D341Med (cell line): ENCODE measurements around the gene SPINT2.
"Not testable (repeated sequence)": the region's sequence is repeated elsewhere in the genome, so short reads cannot be mapped to it uniquely, and the experiment has no call there.

Source experiments
- DNase-seq: peaks from one replicate; pipeline ENCODE4 v3.0.0; 2012; ENCODE audit warnings: low spot score

Gene SPINT2

DNA sequence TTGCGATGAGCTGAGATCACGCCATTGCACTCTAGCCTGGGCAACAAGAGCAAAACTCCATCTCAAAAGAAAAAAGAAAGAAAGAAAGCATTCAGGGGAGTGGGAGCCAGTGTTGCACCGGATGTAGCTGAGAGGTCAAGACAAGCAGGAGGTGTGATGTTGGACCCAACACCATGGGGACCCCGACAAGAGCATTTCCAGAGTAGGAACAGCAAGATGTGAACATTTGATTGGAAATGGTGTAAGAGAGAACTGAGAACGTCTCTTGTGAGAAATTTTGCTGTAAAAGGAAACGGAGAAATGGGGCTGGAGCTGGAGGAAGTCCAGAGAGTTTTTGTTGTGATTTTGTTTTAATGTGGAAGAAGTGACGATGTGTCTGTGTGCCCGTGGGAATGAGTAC is 24.6 kb upstream of the SPINT2 start:
- DNase-seq, result no peak

DNA sequence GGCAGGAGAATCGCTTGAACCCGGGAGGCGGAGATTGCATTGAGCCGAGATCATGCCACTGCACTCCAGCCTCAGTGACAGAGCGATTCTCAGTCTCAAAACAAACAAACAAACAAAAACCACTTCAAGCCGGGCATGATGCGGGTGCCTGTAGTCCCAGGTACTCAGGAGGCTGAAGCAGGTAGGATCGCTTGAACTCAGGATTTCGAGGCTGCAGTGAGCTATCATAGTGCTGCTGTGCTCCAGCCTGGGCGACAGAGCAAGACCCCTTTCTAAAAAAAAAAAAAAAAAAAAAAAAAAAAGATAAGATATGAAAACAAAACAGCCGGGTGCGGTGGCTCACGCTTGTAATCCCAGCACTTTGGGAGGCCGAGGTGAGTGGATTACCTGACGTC is 21.1 kb upstream of the SPINT2 start:
- no peak for DNase-seq

DNA sequence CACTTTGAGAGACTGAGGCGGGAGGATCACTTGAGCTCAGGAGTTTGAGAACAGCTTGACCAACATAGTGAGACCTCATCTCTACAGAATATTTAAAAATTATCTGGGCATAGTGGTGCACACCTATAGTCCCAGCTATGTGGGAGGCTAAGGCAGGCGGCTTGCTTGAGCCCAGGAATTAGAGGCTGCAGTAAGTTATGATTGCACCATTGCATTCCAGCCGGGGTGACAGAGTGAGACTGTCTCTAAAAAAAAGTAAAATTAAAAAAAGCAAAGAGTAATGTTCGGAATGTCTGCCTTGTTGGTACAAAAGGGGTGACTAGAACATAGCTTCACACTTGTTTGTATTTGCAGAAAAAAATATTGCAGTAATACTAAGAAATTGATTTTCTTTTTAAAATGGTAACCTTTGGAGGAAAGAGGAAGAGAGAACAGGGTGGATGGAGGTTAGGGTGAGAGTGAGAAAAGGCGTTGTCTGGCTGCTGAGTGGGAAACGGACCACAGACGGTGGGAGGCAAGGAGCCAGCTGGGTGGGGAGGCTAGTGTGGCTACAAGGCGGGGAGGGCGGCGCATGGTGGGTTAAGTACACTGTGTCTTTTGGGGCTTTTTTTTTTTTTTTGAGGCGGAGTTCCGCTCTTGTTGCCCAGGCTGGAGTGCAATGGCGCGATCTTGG is 18.4 kb upstream of the SPINT2 start:
- DNase-seq, result no peak

DNA sequence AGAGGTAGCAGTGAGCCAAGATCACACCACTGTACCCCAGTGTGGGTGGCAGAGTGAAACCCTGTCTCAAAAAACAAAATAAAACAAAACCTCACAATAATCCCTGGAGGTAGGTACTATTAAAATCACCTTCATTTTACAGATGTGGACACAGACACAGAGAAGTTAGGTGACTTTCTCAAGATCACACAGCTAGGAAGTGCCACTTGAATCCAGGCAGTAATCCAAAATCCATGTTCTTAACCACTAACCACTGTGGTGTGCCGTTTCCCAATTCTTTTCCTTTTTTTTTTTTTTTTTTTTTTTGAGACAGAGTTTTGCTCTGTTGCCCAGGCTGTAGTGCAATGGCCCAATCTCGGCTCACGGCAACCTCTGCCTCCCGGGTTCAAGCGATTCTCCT is 17.2 kb upstream of the SPINT2 start:
- DNase-seq, result no peak

DNA sequence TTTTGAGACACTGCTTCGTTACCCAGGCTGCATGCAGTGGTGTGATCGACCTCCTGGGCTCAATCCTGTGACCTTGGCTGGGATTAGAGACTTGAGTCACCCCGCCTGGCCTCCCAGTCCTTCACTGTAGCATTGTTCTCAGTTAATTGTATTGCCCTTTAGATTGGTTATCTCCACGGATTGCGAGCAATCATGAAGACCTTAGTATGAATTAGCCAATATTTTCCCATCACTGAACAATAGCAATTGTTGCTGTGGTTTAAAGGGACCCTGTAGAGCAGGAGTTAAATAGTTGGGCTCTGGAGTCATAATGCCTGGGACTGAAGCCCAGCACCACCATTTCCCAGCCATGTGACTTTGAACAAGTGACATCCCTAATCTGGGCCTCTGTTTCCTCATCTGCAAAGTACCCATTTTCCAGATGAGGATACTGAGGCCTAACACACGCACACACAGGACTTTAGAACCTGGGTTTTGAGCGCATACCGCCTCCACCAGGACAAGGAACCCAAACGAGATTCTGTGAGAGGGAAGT is 16.6 kb upstream of the SPINT2 start:
- no peak for DNase-seq

DNA sequence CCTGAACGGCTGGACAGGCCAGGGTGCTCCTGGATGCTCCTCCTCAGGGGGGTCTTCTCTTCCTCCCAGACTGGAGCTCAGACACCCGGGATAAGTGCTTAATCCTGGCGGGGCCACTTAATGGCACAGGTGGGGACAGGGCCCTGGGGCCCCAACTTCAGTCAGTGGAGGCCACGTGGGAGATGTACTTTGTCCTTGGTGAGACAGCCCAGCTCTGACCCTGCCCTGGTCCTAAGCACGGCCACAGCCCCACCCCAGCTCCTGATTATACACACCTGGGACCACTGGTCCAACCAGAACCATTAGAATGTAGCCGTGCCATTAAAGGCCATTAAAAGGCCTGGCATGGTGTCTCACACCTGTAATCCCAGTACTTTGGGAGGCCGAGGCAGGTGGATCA is 16.0 kb upstream of the SPINT2 start:
- DNase-seq, result no peak

DNA sequence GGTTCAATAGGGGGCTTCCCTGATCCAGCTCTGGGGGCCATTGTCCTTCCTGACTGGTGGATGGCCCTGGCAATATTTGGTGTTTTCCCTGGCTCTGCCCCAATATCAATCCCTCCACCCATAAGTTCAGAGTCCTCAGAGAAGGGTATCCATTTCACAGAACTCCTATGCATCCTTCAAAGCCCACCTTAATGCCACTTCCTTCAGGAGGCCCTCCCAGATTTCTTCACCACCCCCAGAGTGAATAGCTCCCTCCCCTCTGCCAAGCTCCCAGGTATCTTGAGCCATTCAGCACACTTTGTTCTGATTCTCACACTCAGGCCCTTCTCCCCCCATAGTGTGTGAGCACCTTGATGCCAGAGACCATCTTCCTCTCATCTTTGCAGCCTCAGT is 13.9 kb upstream of the SPINT2 start:
- no peak for DNase-seq

DNA sequence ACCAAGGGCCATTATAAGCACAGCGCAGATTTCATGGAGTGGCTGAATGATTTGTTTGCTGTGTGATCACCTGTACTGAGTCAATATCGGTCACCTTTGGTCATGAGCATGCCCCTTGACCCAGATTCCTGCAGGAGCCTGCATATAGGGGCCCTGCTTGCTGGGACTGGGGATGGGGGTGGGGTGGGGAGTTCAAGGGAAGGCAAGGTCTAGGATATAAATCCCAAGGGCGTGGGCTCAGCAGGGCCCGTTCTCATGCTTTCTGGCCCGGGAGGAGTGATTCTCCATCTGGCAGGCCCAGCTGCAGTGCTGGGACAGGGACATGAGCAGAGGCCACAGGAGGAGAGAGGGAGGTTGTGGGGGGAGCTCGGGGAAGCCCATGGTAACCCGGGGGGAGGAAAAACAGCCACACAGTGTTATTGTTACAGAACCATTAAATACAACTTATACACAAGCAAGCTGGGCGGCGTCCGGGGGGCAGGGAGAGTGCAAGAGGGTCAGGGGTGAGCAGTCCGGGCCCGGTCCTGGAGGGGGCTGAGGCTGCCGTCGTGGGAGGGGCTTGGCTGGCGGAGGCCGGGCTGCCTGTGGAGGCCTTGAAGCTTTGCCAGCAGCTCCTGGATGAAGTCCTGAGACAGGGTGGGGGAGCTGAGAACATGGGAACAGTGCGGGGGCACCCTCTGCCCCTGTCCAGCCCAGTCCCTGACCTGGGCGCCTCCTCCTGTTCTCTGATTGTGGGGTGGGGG is 13.4 kb upstream of the SPINT2 start:
- peak; percentile 60 for DNase-seq

DNA sequence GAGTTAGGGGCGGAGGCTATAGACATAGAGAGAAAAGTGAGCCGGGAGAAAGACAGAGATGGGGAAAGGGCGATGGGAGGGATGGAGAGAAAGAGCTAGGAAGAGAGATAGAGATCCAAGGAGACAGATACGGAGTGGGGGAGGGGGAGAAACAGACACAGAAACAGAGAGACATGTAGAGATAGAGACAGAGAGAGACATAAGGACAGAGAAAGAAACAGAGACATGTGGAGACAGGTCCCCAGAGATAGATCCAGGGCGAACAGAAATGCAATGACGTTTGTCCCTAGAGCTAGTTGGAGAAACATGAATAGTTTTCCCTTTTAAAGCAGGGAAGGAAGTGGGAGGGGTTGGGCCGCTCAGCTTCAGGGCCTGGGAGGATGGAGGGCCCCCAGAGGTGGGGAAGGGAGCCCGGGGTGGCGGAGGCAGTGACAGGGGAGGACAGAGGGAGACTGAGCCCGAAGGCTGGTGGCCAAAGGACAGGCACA is 12.8 kb upstream of the SPINT2 start:
- DNase-seq, result peak; percentile 35

DNA sequence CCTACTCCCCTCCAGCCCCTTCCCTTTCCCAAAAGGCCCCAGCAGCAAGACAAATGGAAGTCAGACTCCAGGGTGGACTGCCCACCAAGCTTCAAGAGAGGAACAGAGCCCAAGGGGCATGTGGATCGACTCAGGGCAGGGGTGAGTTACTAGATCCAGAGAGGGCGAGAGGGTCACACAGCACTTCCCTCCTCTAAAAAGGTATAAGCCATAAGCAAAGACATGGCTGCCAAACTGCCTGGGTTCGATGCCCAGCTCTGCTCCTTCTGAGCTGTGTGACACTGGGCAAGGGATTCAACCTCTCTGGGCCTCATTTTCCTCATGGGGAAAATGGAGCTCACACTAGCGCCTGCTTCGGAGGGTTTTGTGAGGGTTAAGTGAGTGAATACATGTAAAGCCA is 12.0 kb upstream of the SPINT2 start:
- no peak for DNase-seq

DNA sequence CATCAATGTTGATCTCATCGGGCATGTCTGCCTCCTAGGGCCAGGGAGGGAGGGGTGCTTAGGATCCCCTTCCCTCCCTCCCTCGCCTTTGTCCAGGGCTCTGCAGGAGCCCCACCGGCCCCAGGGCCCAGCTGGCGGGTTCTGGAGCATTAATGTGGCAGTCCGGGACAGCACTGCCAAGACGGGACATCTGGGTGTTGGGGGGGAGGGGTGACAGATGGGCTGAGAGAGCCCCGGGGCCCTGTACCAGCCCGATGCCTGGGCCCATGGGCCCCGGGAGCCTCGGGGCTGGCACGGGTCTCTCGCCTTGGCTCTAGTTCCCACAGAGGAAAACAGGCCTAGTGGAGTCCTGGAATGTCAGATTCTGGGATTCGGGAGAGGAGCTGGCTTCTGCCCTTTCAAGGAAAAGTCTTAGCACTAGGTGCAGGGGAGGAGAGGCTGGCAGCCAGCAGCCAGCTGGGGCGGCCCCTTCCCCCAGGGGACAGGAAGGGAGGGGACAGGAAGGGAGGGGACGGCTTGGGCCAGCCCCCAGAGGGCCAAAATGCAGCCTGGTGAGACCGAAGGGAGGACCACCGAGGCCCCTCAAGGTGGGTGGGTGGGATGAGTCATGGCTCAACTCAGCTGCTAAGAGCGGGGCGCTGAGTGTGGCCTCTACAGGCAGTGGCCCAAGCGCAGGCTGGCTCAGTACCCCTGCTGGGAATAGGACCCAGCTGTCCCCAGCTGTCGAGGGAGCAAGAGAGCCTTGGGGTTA is 11.3 kb upstream of the SPINT2 start:
- DNase-seq, result peak; percentile 79

DNA sequence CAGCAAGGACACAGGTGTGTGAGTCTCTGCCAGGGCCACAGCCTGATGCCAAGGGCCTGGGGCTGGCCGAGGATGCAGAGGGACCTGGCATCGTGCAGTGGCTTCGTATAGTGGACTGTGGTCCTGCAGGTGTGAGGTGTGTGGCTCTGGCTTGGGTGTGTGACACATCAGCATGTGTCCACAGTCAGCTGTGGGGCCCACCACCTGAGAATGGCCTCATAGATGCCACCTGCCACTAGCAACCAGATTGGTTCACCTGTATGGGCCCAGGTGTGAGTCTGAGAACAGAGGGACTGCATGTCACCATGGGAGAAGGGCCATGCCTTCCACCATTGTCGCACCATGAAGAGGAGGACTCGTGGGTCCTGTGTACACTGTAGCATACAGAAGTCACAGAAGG is 10.6 kb upstream of the SPINT2 start:
- no peak for DNase-seq

DNA sequence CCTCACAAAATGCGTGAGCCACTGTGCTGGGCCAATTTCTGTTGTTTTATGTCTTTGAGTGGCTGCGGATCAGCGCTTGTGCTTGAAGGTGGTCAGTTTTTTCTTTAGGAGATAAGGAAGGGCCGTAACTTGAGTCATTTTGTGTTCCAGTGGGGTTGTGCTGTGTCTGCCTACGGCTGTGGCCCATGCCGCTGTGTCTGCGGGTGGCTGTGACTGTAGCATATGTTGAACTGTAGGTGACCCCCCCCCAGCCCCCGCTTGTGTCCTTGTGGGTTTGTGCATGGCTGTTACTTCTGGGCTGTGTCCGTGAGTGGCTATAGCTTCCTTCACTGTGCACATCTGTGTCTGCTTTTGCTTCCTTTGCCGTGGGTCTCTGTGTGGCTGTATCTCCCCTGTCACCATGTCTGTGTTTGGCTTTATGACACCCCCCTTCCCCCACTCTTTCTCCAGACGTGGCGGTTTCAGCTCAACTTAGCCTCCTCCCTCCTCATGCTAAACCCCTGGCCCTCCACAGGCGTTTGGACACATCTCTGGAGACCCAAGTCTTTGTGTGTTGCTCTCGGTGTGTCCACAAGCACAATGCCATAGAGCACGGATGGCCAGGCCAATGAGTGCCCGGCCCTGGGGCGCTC is 8.9 kb upstream of the SPINT2 start:
- no peak for DNase-seq

DNA sequence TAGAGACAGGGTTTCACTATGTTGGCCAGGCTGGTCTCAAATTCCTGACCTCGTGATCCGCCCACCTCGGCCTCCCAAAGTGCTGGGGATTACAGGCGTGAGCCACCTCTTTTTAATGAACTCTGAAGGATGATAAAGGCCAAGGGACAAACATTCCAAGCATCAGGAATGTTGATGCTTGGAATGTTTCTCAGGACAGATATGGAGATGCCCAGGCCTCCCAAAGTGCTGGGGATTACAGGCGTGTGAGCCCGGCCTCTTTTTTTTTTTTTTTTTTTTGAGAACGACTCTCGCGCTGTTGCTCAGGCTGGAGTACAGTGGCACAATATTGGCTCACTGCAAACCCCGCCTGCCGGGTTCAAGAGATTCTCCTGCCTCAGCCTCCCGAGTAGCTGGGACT is 2.4 kb upstream of the SPINT2 start:
- DNase-seq, result not testable (repeated sequence)

DNA sequence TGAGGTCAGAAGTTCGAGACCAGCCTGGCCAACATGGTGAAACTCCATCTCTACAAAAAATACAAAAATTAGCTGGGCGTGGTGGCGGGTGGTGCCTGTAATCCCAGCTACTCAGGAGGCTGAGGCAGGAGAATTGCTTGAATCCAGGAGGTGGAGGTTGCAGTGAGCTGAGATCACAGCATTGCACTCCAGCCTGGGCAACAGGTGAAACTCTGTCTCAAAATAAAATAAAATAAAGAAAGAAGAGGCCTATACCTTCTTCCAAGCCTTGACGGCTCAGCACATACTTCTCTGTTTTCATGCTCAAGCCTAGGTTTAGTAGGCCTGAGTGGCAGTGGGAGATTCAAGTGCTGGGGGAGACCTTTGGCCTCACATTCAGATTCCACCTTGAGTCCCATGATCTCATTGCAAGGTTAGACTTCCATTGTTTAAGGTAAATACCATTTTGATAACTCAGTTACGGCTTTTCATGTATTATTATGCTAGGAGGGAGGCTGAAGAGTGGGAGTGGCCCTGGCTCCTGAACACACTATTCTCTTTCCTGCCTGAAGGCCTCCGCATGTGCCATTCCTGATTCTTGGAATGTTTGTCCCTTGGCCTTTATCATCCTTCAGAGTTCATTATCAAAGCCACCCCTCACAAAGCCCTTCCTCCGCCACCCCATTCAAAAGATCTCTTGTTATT is 1.6 kb upstream of the SPINT2 start:
- no peak for DNase-seq

DNA sequence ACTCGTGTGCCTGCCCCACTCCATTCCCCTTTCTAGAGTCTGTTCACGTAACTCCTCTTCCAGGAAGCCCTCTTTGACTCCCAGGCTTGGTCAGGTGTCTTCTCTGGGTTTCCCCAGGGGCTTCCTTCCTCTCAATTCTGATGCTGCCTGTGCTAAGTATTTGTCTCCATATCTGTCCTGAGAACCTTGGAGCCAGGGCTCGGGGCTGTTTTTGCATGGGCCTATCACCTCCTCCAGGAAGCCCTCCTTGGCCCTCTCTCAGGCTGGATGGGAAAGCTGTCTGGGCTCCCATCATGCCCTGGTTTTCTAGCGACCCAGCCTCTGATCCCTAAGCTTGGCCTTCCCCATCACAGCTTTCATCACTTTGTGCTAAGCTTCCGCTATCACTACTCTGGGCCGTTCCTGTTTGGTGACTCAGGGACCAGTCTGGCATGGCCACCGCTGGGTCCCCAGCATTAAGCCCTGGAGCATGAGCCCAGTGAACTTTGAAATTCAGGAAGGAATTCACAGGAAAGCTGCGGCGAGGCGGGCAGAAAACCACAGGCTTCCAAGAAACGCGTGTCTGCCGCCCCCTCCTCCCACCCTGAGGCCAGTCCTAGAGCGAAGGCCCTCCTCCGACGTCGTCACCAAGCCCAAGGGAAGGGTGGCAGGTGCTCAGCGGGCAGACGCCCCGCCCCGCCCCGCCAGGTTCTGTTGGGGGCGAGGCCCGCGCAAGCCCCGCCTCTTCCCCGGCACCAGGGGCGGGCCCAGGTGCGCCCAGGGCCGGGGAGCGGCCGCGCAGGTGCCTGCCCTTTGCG is 486 bp upstream of the SPINT2 start:
- peak; percentile 51 for DNase-seq

DNA sequence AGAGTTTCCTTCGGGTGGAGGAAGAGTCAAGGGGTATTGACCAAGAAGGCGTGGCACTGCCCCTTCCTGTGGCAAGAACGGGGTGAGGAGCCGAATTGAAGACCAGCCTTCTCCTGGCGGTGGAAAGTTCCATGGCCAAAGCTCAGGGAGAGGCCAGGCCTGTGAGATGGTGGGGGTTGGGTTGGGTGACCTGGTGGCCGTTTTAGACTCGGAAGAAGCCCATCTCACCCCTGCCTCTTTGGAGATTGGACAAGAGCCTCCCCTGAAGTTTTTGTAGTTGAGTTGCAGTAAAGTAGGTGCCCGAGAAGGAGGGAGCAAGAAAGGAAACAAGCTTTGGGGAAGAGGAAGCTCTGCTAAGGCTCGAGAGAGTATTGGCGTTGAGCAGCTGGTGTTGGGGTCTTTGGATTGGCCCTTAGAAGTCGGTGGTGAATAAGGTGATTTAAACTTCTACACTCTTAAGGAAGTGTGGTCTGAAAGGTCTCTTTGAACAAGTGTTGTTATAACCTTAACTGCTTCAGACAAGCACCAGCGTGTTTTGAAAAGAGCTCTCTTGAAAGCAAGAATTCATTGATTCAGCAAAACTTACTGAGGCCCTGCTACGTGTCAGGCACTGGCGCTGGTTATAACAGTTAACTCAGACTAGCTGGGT is 964 bp downstream of the SPINT2 start:
- DNase-seq, result no peak

DNA sequence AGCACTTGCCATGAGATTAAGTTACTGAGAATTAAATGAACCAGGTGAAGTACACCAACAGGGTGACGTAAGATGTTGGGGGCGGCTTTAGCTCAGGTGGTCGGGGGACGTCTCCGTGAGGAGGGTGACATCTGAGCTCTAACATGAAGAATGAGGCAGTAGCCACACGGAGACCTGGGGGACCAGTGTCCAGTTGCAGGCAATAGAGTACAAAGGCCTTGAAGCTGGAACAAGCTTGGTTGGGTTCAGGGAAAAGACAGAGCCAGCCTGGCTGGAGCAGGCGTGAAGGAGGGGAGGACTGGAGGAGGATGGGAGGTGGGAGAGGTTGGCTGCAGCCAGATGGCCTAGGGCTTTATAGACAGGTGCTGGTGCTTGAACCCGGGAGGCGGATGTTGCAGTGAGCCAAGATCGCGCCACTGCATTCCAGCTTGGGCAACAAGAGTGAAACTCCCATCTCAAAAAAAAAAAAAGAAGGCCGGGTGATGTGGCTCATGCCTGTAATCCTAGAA is 1.6 kb downstream of the SPINT2 start:
- no peak for DNase-seq

DNA sequence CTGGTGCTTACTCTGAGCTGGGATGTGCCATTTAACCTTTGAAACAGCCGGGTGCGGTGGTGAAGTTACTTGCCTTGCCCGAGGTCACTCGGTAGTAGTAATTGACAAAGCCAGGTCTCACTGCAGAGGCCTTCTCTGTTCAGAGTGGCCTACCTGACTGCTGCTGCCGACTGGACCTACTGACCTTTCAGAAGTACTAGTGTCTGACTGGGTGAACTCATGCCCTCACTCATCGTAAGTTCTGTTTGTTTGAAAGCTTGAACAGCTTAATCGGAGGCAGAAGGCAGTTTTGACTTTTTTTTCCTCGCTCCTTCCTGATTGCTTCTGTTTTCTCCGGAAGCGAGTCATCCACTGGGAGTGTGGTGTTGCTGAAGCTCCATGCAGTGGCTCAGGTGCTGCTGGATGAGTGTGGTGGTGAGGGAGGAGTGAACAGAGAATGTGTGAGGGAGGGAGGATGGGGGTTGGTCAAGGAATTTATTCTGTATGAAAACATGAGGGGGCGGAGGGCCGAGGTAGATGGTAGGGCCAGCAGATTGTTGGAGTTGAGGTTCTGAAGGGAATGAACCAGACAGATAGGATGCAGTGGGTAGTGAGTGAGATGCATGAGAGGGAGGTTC is 2.7 kb downstream of the SPINT2 start:
- no peak for DNase-seq
